ENCODE data around the gene FKBP1A.

FKBP1A gene

DNA sequence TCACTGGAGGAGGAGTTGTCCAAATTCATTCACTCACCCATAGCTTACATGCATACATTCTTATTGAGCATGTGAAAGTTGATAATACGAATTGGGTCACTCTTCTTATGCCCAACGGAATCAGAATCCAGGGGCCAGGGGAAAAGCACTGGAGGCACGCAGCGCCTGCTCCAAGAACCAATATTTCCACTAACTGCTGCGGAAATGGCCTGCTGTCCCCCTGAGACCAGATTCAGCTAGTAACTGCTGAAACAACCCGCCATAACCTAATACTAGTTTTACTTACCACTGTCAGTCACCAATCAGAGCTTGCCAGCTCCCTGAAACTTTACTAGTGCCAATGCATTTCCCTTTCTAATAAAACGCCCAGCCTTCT, 641 bp upstream of the FKBP1A start:
- peak overlapping the region; percentile 65 for H3K4me3 ChIP-seq (ENCODE audit: low read length)
- TF ChIP-seq, protein P1, sequence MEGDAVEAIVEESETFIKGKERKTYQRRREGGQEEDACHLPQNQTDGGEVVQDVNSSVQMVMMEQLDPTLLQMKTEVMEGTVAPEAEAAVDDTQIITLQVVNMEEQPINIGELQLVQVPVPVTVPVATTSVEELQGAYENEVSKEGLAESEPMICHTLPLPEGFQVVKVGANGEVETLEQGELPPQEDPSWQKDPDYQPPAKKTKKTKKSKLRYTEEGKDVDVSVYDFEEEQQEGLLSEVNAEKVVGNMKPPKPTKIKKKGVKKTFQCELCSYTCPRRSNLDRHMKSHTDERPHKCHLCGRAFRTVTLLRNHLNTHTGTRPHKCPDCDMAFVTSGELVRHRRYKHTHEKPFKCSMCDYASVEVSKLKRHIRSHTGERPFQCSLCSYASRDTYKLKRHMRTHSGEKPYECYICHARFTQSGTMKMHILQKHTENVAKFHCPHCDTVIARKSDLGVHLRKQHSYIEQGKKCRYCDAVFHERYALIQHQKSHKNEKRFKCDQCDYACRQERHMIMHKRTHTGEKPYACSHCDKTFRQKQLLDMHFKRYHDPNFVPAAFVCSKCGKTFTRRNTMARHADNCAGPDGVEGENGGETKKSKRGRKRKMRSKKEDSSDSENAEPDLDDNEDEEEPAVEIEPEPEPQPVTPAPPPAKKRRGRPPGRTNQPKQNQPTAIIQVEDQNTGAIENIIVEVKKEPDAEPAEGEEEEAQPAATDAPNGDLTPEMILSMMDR (IDR thresholded peaks at IDR 0.05; ENCODE audit: insufficient read depth, low read depth, low read length, missing control alignments): no peak
- DNase-seq (ENCODE audit: low read depth): no peak

DNA sequence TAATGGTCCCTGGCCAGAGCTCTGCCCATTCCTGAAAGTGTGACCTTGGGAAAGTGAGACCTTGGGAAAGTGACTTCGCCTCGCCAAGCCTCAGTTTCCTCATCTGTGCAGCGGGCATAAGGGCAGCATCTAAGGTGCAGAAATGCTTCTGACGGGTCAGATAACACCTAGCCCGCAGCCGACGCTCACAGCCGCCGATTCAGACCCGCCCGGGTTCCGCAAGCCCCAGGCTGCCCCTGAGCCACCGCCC, 486 bp downstream of the FKBP1A start:
- no peak for DNase-seq (ENCODE audit: low read depth)

GRCh38 chr20:1391640-1392442, 1.0 kb downstream of the FKBP1A start:
- TF ChIP-seq, protein P1 (IDR thresholded peaks at IDR 0.05; ENCODE audit: insufficient read depth, low read depth, low read length, missing control alignments): no peak
- peak; percentile 73 for DNase-seq (ENCODE audit: low read depth)
- peak overlapping the region; percentile 65 for H3K4me3 ChIP-seq (ENCODE audit: low read length)

More for the DNA sequence above, 486 bp downstream of the FKBP1A start:
- peak overlapping the region; percentile 65 for H3K4me3 ChIP-seq (ENCODE audit: low read length)
- TF ChIP-seq, protein P1 (IDR thresholded peaks at IDR 0.05; ENCODE audit: insufficient read depth, low read depth, low read length, missing control alignments): no peak

GRCh38 chr20:1390581-1391403, 2.1 kb downstream of the FKBP1A start:
- DNase-seq (ENCODE audit: low read depth): no peak
- TF ChIP-seq, protein P1 (IDR thresholded peaks at IDR 0.05; ENCODE audit: insufficient read depth, low read depth, low read length, missing control alignments): no peak
- peak overlapping the region; percentile 65 for H3K4me3 ChIP-seq (ENCODE audit: low read length)

DNA sequence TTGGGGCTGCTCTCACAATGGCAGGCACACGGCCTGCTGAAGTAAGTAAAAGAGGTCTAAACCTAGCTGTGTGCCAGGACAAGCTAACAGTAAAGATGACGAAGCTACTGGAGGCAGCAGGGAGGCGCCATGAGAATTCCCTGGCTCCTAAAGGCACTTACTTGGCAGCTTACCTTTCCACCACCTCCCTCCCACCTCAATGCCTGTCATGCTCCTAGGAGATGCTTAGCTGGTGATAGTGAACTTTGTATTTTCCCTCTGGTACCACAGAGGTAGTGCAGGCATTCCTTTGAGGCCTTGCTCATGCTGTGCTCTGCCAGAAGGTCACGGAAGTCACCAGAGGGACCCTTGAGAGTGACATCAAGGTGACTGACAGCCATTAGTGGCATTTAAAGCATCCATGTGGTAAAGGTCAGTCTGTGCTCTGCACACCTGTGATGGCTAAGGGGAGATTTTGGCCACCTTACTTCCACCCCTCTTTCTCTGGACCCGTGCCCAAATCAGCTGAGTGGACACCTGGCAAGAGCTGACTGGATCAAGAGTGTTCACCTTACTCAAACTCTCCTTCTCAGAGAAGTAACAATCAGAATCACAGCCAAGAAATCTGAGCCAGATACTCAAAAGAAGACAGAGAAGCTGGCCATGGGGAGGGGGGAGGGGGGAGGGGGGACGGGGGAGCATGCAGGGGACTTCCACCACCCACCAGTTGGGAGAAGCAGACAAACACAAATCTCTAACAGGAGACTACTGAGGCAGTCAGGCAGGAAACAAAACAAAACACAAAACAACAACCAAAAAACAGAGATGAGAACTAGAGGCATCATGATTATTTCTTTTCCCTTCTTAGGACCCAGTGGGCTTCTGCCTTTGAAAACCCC, 2.9 kb downstream of the FKBP1A start:
- no peak overlapping the region for H3K4me3 ChIP-seq (ENCODE audit: low read length)
- TF ChIP-seq, protein P1 (IDR thresholded peaks at IDR 0.05; ENCODE audit: insufficient read depth, low read depth, low read length, missing control alignments): no peak
- DNase-seq (ENCODE audit: low read depth): peak; percentile 74

GRCh38 chr20:1388741-1389483, 3.9 kb downstream of the FKBP1A start:
- DNase-seq (ENCODE audit: low read depth): no peak
- TF ChIP-seq, protein P1 (IDR thresholded peaks at IDR 0.05; ENCODE audit: insufficient read depth, low read depth, low read length, missing control alignments): no peak
- H3K4me3 ChIP-seq (ENCODE audit: low read length): no peak overlapping the region

All from epithelial cell of esophagus (primary cell).